OCI-LY1 (cell line): ENCODE results near the gene OPTC.
A peak's percentile ranks its signal among the peaks of the same experiment; 100 is the strongest.

Experiments used
- H2AFZ ChIP-seq: fragments of 200-600 bp; sonication (generic), shearing (Covaris generic); 2 replicates; pipeline ENCODE4 v1.6.0; 2014; ENCODE audit warnings: antibody characterized with exemption, mild to moderate bottlenecking, low read length
- H3F3A ChIP-seq: fragments of 200-600 bp; sonication (generic), shearing (Covaris generic); 2 replicates; pipeline ENCODE4 v1.6.0; 2014; ENCODE audit warnings: mild to moderate bottlenecking, antibody characterized with exemption, low read length, moderate library complexity; ENCODE audit not compliant: insufficient read depth
- H3K27ac ChIP-seq: fragments of 200-600 bp; sonication (generic); 2 replicates; pipeline ENCODE4 v1.5.1; 2014; ENCODE audit warnings: low read length, mixed run types, mild to moderate bottlenecking, low read depth; ENCODE audit not compliant: poor library complexity, severe bottlenecking
- H3K27me3 ChIP-seq: fragments of 200-600 bp; sonication (generic); 2 replicates; pipeline ENCODE4 v1.6.0; 2014; ENCODE audit warnings: antibody characterized with exemption, mild to moderate bottlenecking, low read length, moderate library complexity; ENCODE audit not compliant: insufficient read depth
- H3K36me3 ChIP-seq: fragments of 200-600 bp; sonication (generic); 2 replicates; pipeline ENCODE4 v1.6.1; 2014; ENCODE audit warnings: mild to moderate bottlenecking, antibody characterized with exemption, low read length, moderate library complexity, mixed read lengths; ENCODE audit not compliant: insufficient read depth
- H3K4me1 ChIP-seq: fragments of 200-600 bp; sonication (generic); 2 replicates; pipeline ENCODE4 v1.5.1; 2014; ENCODE audit warnings: mild to moderate bottlenecking, low read length, moderate library complexity; ENCODE audit not compliant: insufficient read depth, severe bottlenecking
- H3K4me2 ChIP-seq: fragments of 200-600 bp; sonication (generic), shearing (Covaris generic); 2 replicates; pipeline ENCODE4 v1.6.1; 2014; ENCODE audit warnings: low read length
- H3K4me3 ChIP-seq: fragments of 200-600 bp; sonication (generic); 2 replicates; pipeline ENCODE4 v1.5.1; 2014; ENCODE audit warnings: low read length, low read depth, mild to moderate bottlenecking, mixed read lengths; ENCODE audit not compliant: poor library complexity, severe bottlenecking
- H3K79me2 ChIP-seq: fragments of 200-600 bp; shearing (Covaris generic); 2 replicates; pipeline ENCODE4 v1.6.1; 2016; ENCODE audit warnings: mixed run types, low read length, mixed read lengths; ENCODE audit not compliant: insufficient read depth
- H3K9ac ChIP-seq: fragments of 200-600 bp; sonication (generic), shearing (Covaris generic); 2 replicates; pipeline ENCODE4 v1.6.1; 2014; ENCODE audit warnings: mild to moderate bottlenecking, low read length, mixed read lengths
- H3K9me2 ChIP-seq: fragments of 200-600 bp; sonication (generic), shearing (Covaris generic); 2 replicates; pipeline ENCODE4 v1.6.1; 2014; ENCODE audit warnings: low read depth, mild to moderate bottlenecking, low read length, mixed read lengths
- H3K9me3 ChIP-seq: fragments of 200-600 bp; shearing (Covaris generic); 2 replicates; pipeline ENCODE4 v1.6.1; 2014; ENCODE audit warnings: low read length, mixed read lengths
- H4K20me1 ChIP-seq: fragments of 200-600 bp; sonication (generic), shearing (Covaris generic); 2 replicates; pipeline ENCODE4 v1.6.0; 2016; ENCODE audit warnings: mild to moderate bottlenecking, low read length; ENCODE audit not compliant: insufficient read depth
- EZH2 ChIP-seq: fragments of 200-600 bp; sonication (generic), shearing (Covaris generic); IDR thresholded peaks from 2 replicates; pipeline ENCODE4 v1.8.0; 2017; ENCODE audit warnings: borderline replicate concordance, mixed run types, mild to moderate bottlenecking, antibody characterized with exemption, low read length, moderate library complexity, mixed read lengths
- TF ChIP-seq, protein P1 (sequence below): fragments of 200-600 bp; sonication (generic), shearing (Covaris generic); IDR thresholded peaks from 2 replicates; pipeline ENCODE4 v1.5.1; 2017; ENCODE audit warnings: mild to moderate bottlenecking, antibody characterized with exemption, low read length, moderate library complexity, mixed read lengths

The OPTC gene

GRCh38 chr1:203458078-203458477 lies 35.9 kb upstream of the OPTC start:
- no peaks in the 10 kb centered on the region for H3K79me2 ChIP-seq
- TF ChIP-seq, protein P1, sequence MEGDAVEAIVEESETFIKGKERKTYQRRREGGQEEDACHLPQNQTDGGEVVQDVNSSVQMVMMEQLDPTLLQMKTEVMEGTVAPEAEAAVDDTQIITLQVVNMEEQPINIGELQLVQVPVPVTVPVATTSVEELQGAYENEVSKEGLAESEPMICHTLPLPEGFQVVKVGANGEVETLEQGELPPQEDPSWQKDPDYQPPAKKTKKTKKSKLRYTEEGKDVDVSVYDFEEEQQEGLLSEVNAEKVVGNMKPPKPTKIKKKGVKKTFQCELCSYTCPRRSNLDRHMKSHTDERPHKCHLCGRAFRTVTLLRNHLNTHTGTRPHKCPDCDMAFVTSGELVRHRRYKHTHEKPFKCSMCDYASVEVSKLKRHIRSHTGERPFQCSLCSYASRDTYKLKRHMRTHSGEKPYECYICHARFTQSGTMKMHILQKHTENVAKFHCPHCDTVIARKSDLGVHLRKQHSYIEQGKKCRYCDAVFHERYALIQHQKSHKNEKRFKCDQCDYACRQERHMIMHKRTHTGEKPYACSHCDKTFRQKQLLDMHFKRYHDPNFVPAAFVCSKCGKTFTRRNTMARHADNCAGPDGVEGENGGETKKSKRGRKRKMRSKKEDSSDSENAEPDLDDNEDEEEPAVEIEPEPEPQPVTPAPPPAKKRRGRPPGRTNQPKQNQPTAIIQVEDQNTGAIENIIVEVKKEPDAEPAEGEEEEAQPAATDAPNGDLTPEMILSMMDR, result no peak
- no peak for TF ChIP-seq EZH2
- no peaks in the 10 kb centered on the region for H3K9me3 ChIP-seq
- H3K27ac ChIP-seq, result peak overlapping the region; percentile 96
- no peak overlapping the region for H2AFZ ChIP-seq
- H3F3A ChIP-seq, result no peaks in the 10 kb centered on the region; the same call in 1 of the 2 replicates
- H3K9ac ChIP-seq, result no peak overlapping the region
- H3K4me3 ChIP-seq, result no peak overlapping the region
- H3K4me1 ChIP-seq, result peaks cover 99% of the 10 kb centered on the region
- no peaks in the 10 kb centered on the region for H3K9me2 ChIP-seq
- no peaks in the 10 kb centered on the region for H4K20me1 ChIP-seq
- no peak overlapping the region for H3K4me2 ChIP-seq
- H3K36me3 ChIP-seq, result no peaks in the 10 kb centered on the region
- no peaks in the 10 kb centered on the region for H3K27me3 ChIP-seq

DNA sequence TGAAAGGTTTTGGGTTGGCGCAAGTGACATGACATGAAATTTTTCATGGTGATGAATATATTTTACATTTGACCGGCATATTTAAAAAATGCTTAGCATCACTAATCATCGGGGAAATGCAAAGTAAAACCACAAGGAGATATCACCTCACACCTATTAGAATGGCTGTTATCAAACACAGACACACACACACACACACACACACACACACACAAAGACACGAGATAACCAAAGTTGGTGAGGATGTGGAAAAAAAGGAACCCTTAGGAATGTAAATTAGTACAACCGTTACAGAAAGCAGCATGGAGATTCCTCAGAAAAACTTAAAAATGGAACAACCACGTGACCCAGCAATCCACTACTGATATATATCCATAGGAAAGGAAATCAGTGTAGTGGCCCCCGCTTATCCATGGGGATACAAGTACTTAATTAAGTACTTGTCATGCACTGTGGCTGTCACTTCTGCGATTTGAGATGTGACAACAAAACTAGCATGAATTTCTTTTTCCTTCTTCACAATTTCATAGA lies 34.2 kb upstream of the OPTC start:
- Histone ChIP-seq H3K79me2 (no peaks in the 10 kb centered on the region), H3K4me2 (peak overlapping the region; percentile 3; the same call in 1 of the 2 replicates), H3K9ac (peak overlapping the region; percentile 24; the same call in 1 of the 2 replicates), H3K4me1 (peaks cover 99% of the 10 kb centered on the region), H3K36me3 (no peaks in the 10 kb centered on the region), H2AFZ (no peak overlapping the region; the same call in 1 of the 2 replicates), H3K27ac (peak overlapping the region; percentile 96), H4K20me1 (no peaks in the 10 kb centered on the region), H3K4me3 (no peak overlapping the region), H3K9me3 (no peaks in the 10 kb centered on the region), H3F3A (no peaks in the 10 kb centered on the region; the same call in 1 of the 2 replicates), H3K9me2 (no peaks in the 10 kb centered on the region), H3K27me3 (no peaks in the 10 kb centered on the region)
- TF ChIP-seq, protein P1, result no peak
- TF ChIP-seq EZH2, result no peak

DNA sequence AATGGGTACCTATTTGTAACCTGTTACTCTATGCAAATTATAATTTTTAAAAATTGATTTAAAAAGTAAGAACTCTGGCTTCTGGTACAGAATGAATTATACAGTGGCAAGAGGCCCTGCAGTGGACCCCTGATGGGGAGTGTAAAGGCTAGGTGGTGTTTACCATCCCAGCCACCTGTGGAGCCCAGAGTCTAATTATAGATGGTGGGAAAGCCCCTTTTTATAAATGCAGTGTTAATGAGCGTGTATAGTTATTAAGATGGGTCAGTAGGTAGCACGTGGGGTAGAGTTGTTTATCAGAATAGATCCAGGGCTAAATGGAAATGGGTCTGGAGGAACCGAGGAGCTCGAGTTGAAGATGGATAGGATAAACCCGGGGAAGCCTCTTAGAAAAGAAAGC lies 32.2 kb upstream of the OPTC start:
- no peaks in the 10 kb centered on the region for H4K20me1 ChIP-seq
- no peak overlapping the region for H2AFZ ChIP-seq
- H3K4me1 ChIP-seq, result peaks cover 99% of the 10 kb centered on the region
- no peaks in the 10 kb centered on the region for H3K9me2 ChIP-seq
- TF ChIP-seq, protein P1, result no peak
- TF ChIP-seq EZH2, result no peak
- no peaks in the 10 kb centered on the region; the same call in 1 of the 2 replicates for H3F3A ChIP-seq
- H3K9me3 ChIP-seq, result no peaks in the 10 kb centered on the region
- peak overlapping the region; percentile 18 for H3K4me2 ChIP-seq
- H3K9ac ChIP-seq, result peak overlapping the region; percentile 65
- H3K36me3 ChIP-seq, result no peaks in the 10 kb centered on the region
- H3K27ac ChIP-seq, result peak overlapping the region; percentile 96
- H3K79me2 ChIP-seq, result no peaks in the 10 kb centered on the region
- peak overlapping the region; percentile 1 for H3K4me3 ChIP-seq
- H3K27me3 ChIP-seq, result no peaks in the 10 kb centered on the region
